NCI-H187 (cell line): ENCODE results near the gene PDZK1.
"Not testable (repeated sequence)": the region's sequence is repeated elsewhere in the genome, so short reads cannot be mapped to it uniquely, and the experiment has no call there.

Source experiments
- DNase-seq, 2 experiments: peaks; one replicate each; lab custom pipeline; 2025; lab: John Stamatoyannopoulos, UW

Gene PDZK1

DNA sequence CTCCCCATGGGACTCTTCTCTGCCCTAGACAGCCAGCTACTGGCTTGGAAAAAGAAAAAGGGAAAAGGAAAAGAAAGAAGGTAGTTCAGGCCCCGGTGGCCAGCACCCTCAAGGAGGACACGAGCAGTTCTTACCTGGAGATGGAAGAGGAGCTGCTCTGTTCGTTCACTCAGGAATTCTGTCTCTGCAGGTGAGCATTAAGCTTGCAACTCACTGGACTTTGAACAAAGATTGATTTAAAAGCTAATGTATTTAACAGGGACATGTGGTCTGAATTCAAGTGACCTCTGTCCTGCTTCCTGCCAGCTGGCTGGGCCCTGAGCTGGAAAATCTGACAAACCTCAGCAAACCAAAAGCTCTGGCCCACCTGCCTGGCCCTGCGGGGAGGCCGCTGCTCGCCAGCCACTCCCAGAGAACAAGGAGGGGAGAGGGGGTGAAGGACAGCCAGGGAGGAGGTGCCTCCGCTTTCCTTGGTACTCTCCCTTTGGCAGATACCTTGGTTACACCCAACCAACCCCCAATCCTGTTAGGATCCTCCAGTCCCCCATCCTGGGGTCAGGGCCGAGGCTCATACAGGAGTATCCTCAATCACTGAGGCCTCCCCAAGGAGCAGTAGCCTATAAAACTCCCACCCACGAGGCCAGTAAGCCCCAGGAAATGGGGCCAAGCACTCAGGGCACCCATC, at the start of gene PDZK1:
TSS of gene PDZK1 (minus strand) at position 186 of the 685 bp plus-strand sequence. CDS start 19,347 bp downstream, outside the sequence.
- no peak for DNase-seq

DNA sequence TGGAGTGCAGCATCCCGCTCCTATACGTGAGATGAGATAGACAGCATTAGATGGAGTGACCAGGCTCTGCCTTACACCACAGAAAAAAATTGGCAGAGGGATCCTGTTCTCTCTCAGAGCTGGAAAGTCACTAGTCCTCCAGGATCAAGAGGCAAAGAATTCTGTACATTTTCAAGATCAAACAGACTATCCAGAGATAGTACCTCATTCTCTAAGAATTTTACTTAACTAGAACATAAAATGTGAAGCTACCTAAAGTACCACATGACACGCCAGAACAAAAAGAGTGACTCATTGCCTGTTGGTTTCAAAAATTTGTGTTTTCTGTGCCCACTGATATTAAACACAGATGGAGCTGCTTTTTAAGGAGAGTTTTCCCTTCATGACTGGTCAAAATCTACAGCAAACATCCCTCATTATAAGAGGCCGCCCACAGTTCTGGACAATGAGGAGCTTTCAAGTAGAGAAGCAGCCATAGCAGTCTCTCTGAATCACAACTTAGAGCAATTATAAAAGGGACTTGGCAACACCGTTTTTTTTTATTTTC, 44.4 kb upstream of the PDZK1 start:
- DNase-seq, result no peak

DNA sequence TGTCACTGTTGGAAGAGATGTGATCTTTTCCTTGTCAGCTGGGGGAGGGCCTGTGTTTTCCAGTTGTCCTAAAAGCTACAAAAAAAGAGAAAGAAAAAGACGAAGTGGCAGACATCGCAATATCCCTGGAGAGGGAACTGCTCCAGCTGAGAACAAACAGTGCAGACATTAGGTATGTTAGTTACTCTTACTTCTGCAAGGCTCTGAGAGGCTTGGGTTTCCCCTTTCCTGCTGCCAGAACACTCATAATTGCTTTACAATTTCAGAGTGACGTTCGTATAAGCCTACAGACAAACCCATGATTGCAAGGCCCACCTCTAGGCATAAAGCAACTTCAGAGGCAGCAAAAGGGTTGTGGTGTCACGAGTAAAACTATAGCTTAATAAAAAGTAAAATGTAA, 43.3 kb upstream of the PDZK1 start:
- DNase-seq, result no peak

DNA sequence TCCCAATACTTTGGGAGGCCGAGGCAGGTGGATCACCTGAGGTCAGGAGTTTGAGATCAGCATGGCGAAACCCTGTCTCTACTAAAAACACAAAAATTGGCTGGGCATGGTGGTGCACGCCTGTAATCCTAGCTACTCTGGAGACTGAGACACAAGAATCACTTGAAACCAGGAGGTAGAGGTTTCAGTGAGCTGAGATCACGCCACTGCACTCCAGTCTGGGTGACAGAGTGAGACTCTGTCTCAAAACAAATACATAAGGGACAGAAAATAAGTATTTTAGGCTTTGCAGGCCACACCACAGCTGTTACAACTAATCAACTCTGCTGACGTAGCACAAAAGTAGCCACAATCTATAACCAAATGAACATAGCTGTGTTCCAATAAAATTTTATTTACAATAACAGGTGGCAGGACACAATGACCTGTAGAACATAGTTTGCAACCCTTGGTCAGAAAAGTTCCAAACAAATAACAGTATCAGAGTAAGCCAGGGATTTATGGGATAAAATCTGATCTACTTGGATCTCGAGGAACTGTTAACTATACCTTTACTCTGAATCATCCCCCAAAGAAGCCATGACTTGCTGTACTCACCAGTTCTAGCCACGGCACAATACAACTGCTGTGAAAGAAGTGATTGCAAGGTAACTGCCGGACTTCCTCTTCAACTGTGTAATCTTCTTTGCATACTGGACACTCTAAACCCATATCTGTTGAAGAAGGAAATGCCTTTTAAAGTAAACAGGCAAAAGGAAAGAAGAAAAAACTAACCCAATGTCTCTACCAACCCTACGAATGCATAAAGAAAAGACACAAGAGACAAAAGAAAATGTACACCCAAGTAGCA, 40.5 kb upstream of the PDZK1 start:
- DNase-seq, result no peak

DNA sequence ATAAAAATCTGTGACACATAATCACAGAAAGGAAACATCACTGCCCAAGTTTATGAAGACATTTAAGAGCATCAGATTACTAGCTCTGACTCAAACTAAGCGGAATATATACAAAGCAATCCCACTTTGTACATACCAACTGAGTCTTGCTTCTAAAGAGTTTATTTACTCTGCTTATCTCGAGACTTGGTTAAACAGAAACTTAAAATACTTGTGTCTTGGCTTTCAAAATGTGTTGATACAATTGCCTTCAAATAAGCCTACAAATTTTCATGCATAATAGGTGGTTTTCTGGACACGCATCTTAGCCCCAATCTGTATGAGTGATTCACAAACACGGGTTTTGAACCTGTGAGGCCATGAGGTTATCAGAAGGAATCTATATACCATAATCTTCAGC, 33.1 kb upstream of the PDZK1 start:
- no peak for DNase-seq

DNA sequence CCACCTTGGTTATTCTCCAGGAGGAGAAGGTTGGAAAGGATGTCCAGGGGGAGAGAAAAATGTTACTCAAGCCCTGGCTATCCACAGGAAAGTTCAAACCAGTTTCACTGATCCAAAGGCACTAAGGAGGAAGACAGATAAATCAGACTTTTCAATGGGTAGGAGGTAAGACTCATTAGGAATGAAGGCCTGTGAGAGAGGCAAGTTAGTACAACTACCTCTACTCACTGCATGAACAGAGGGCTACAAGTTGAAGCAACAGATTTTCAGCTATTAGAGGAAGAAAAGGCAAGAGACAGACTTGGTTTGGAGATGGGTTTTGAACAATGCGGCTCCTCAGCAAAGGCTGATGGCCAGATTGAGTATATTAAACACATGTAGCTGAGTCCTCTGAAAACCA, 29.0 kb upstream of the PDZK1 start:
- no peak for DNase-seq

DNA sequence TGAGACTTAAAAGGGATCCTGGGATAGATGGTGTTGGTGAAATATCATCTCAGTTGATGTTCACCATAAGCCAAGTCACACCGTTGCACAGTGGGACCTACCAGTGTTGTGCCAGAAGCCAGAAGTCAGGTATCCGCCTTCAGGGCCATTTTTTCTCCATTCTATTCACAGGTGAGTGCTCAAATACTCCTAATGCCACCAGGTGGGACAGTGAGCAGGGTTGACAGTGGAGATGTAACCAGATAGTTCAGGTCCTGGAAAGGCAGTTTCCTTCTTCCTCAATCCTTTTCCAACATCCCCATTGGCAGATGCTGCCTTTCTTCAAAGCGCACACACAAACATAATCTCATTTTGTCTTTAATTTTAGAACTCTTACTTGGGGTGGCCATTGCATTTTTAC, 23.7 kb upstream of the PDZK1 start:
- no peak for DNase-seq

DNA sequence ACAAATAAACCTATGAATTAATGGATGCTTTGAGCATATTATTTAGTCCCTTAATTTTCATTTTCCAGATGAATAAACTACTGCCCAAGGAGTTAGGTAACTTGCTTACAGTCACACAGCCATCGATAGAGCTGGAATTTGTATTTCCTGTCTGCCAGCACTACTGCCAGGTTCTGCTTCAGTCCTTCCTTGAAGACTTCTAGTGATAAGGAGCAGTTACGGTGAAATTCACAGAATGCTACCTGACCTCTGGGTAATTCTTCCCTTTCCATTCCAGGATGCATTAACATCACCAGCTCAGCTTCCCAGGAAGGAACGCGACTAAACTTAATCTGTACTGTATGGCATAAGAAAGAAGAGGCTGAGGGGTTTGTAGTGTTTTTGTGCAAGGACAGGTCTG, 23.3 kb upstream of the PDZK1 start:
- no peak for DNase-seq

DNA sequence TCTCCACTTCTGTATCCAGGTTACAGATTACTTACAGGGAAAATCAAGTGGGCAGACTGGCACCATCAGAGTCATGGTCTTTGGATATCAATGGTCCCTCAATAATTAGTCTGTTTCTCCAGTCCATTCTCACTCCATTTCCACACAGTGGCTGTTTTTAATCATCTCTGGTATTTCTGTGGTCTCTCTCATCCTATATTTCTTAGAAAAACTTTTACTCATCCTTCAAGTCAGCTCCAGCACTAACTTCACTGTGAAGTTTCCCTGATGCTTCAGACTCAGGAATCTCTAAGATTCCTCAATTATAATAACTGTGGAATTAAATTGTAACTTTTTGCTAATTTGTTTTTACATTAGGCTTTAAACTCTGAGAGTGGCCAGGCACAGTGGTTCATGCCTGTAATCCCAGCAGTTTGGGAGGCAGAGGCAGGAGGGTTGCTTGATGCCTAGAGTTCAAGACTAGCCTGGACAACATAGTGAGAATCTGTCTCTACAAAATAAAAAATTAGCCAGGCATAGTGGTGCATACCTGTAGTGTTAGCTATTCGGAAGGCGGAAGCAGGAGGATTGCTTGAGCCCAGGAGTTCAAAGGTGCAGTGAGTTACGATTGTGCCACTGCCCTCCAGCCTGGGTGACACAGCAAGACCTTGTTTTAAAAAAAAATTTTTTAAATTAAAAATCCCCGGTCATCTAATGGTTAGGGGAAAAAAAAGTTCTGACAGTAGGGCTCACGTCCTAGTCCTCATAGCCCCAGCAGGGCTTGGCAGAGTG, 22.7 kb upstream of the PDZK1 start:
- DNase-seq, result no peak

DNA sequence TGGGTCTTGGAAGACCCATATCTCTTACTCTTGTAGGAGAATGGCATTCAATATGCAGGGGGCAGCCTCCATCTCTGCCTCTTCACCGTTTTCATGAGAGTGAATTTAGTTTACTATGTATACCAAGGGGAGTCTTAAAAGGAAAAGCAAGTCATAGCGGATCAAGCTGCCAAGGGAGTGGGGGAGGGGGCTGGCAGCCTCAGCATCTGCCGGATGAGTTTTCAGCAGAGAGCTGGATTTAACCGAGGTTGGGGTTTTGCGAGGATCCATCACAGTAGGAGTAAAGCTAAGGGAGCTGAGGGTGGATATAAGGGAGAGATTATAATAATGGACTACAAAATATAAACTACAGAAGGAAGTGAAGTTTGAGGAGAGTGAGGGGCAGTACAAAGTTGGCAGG, 22.0 kb upstream of the PDZK1 start:
- no peak for DNase-seq

DNA sequence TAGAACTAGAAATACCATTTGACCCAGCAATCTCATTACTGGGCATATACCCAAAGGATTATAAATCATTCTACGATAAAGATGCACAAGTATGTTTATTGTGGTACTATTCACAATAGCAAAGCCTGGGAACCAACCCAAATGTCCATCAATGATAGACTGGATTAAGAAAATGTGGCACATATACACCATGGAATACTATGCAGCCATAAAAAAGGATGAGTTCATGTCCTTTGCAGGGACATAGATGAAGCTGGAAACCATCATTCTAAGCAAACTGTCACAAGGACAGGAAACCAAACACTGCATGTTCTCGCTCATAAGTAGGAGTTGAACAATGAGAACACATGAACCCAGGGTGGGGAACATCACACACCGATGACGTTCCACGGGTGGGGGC, 19.0 kb upstream of the PDZK1 start:
- DNase-seq, result not testable (repeated sequence)

DNA sequence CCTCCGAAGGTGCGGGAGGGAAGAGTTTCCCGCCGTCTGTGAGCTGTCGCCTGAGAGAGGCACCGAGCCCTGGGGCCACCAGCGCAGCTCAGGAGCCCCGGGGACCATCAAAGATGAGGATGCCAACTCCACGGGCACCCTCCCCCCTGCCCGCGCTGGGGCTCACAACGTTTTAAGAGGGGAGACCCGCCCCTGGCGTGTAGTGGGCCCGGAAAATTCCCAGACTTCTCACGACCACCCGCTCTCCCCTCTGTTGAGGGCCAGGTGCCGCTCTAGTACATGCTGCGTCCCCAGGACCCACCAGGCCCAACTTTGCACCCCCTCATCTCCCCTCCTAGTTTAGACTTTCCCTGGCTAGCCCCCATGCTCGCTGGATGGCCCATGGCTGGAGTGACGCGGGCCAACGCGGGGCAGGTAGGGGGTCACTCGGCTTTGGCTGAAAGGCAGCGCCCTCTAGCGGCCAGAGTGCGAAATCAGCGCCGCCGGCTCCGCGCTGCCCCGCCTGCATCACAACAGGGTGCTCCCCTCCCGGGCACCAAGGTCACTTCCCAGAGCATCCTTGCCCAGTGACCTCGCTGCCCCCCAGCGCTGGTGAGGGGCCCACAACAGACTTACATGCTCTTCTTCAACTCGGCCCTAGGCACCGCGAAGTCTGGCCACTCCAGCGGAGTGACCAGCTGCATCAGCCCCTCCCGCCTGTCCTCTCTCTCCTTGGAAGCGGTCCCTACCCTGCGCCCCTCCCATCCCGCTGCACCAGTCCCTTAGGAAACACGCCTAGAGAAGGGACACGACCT, 13.9 kb upstream of the PDZK1 start:
- DNase-seq, result peak; percentile 30 to 45

DNA sequence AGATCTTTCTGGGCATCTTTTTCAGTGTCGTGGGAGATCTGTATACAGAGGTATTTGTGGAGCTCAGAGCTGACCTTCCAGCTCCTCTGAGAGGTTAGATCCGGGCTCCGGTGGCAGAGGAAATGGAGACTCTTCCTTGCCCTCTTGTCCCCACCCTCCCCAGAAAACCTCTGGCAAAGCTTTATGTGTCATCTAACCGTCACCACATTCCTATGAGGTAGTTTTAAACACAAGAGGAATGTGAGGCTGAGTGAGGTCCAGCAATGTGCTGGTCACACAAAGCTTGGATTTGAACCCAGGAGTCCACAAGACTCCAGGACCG, 13.3 kb upstream of the PDZK1 start:
- no peak for DNase-seq

DNA sequence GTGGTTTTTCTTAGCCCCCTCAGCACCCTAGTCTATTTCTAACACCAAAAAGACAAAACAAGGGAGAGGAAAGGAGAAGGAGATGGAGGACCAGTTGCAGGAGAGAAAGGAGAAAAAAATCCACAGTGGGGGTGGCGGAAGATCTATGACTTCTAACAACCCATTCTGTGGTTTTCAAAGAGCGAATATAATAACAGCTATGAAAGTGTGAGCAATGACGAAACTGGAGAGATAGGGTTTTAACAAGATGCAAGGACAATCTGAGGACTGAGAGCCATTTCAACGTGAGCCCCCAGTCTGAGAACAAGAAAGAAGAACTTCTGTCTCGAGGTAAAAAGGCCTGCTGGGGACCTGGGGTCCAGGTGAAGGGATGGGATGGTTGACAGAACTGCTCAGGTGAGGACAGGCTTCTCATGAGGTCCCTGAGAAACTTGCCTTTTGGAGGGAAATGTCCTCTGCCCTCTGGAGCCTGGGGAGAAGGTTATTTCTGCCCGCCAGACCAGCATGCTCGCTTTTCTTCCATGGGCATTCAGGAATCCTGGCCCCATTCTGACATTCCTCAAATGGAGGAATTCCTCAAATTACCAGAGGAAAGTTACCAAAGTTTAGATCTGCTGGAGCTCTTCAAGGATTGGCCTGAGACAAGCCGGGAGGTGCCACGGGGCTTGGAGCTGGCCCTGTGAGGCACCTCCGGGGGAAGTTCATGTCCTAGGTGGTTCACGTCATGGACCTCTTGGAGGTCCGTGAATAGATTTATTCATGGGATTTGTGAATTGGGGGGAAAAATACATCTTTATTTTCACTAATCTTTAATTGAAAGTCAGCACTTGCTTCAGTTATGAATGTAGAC, 12.3 kb upstream of the PDZK1 start, which contains the start of gene CD160:
TSS of gene CD160 (plus strand) at position 270 of the 850 bp plus-strand sequence. CDS start 8,829 bp downstream, outside the sequence.
- DNase-seq, result no peak

DNA sequence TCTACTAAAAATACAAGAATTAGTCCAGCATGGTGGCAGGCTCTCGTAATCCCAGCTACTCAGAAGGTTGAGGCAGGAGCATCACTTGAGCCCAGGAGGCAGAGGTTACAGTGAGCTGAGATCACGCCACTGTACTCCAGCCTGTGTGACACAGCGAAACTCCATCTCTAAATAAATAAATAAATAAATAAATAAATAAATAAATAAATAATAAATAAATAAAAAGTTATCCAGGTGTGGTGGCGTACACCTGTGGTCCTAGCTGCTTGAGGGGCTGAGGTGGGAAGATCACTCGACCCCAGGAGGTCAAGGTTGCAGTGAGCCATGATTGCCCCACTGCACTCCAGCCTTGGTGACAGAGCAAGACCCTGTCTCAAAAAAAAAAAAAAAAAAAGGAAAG, 11.3 kb upstream of the PDZK1 start:
- DNase-seq, result not testable (repeated sequence)

DNA sequence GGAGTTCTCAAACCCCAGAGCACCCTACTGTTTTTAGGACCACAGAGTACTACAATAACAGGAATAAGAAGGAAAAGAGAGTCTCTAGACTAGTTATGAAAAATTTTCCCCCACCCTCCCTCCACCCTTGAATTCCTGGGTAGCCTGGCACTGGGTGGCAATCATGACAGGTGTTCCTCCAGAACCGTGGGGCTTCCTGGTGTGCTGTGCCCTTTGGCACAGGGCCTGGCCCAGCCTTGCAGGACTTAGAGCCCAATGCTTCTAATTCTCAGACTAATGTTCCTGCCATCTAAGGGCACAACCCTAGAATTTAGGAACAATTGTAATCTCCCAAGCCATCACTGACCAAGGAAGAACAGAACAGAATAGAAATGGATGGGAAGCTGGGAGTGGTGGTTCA, 10.7 kb upstream of the PDZK1 start:
- no peak for DNase-seq

DNA sequence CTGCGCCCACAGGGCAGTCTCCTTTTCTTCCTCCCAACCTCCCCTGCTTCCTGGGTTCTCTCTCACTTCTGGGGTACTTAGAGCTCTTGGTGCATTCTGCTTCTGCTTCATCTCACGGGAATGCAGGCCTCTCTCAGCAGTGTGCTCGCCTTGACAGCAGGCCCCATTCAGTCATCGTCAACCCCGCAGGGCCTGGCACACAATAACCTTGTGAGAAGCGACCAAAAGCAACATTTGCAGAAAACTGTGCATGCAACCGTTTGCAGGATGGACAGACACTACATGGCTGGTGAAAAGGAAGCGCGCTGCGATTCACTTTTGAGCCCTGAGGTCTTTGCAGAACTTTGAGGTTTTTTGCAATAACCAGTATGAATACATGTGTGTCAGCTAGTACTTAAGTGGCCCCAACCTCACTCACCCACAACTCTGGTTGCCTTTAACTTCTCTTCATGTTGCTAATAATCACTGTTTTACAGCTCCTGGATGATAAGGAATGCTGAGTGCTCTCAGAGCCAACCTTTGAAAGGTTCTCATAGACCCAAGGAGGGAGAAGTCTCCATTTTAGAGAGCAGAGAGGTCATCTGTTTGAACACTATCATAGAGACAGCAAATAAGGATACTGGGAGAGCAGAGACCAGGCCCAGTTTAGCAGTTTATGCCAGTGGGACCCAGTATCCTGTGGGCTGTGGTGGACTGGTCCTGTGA, 9.6 kb upstream of the PDZK1 start:
- DNase-seq, result no peak

DNA sequence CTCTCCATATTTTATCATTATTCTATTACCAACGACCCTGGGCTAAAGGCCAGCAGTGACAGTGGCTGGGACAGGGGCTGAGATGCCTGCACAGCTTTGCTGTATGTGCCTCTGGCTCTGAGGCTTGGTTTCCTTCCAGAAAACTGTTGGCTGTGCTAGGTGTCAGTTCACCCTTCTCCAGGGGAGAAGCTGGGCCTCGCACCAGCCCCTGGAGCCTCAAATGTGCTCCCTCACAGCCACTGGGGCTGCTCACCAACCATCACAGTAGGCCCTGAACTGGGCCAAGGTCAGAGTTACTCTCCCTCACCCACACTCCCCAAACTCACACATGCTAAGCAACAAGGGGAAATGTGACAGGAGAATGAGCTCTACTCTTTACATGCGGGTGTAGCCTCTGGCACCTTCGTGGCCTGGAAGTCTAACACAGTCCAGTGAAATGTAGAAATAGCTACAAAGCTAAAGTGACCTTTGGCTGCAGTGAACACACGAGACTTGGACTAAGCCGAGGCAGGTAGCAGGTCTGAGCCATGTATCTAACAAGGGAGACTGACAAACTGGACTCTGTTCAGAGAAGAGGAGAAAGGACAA, 7.5 kb upstream of the PDZK1 start:
- DNase-seq, result no peak

DNA sequence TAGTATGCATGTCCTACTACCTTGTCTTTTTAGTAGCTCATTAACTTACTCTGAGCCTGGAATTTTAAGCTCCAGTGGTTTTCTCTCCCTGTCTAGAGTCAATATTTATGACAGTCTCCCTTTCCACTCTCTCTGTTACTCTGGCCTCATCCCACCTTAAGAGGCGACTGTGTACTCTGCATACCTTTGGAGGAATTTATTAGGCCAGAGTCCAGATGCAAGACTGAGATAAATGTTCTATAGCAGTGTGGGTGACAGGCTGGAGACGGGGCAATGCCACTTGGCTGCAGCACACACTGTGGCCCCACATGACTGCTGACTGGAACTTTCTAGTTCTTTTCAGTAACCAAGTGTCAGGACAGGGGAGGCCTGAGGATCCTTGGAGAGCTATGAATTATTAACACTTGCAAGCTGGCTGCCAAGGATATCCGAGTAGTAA, 4.1 kb upstream of the PDZK1 start:
- DNase-seq, result no peak
